Measurements from ENCODE around the gene TSPAN31.

- TF ChIP-seq CTCF (IDR thresholded peaks at IDR 0.05; ENCODE audit: borderline replicate concordance, extremely low read depth, low read length, poor library complexity, severe bottlenecking), result no peak
- no peak for TF ChIP-seq EZH2 (IDR thresholded peaks at IDR 0.05; ENCODE audit: borderline replicate concordance, low read depth, low read length, severe bottlenecking)
These were observed 37.6 kb upstream of the TSPAN31 start for GRCh38 chr12:57707250-57707649.

Data from DND-41 (cell line).